ENCODE measurements around the gene ICAM2. TPM values are rescaled to one million over a fixed set of nuclear protein-coding genes. Genes with fewer than 3 reads are reported as not detected.

The ICAM2 gene
- total RNA-seq, 4 donors from 2014 or later = 18.0 to 95.1 (median 36.3) TPM

GRCh38 chr17:63989622-63990345 lies 30.6 kb downstream of the ICAM2 start:
- H3K4me3 ChIP-seq = no peak overlapping the region
- no peak overlapping the region for H3K27ac ChIP-seq
- 83% methylated on average over 21 of the region's 21 CpGs for WGBS, 2 donors
- TF ChIP-seq, protein P1, sequence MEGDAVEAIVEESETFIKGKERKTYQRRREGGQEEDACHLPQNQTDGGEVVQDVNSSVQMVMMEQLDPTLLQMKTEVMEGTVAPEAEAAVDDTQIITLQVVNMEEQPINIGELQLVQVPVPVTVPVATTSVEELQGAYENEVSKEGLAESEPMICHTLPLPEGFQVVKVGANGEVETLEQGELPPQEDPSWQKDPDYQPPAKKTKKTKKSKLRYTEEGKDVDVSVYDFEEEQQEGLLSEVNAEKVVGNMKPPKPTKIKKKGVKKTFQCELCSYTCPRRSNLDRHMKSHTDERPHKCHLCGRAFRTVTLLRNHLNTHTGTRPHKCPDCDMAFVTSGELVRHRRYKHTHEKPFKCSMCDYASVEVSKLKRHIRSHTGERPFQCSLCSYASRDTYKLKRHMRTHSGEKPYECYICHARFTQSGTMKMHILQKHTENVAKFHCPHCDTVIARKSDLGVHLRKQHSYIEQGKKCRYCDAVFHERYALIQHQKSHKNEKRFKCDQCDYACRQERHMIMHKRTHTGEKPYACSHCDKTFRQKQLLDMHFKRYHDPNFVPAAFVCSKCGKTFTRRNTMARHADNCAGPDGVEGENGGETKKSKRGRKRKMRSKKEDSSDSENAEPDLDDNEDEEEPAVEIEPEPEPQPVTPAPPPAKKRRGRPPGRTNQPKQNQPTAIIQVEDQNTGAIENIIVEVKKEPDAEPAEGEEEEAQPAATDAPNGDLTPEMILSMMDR (IDR thresholded peaks at IDR 0.05) = no peak
- TF ChIP-seq EP300 (IDR thresholded peaks at IDR 0.05) (no peak), POLR2A (IDR thresholded peaks at IDR 0.05) (no peak)
- H3K27me3 ChIP-seq = peaks cover 0 to 46% of the 10 kb centered on the region in 2 donors
- no peak for DNase-seq (ENCODE audit: low spot score in 2 of 2)
- no peaks in the 10 kb centered on the region for H3K36me3 ChIP-seq
- H3K9me3 ChIP-seq = no peaks in the 10 kb centered on the region
- peaks cover 0 to 45% (median 6%) of the 10 kb centered on the region in 4 donors for H3K4me1 ChIP-seq

DNA sequence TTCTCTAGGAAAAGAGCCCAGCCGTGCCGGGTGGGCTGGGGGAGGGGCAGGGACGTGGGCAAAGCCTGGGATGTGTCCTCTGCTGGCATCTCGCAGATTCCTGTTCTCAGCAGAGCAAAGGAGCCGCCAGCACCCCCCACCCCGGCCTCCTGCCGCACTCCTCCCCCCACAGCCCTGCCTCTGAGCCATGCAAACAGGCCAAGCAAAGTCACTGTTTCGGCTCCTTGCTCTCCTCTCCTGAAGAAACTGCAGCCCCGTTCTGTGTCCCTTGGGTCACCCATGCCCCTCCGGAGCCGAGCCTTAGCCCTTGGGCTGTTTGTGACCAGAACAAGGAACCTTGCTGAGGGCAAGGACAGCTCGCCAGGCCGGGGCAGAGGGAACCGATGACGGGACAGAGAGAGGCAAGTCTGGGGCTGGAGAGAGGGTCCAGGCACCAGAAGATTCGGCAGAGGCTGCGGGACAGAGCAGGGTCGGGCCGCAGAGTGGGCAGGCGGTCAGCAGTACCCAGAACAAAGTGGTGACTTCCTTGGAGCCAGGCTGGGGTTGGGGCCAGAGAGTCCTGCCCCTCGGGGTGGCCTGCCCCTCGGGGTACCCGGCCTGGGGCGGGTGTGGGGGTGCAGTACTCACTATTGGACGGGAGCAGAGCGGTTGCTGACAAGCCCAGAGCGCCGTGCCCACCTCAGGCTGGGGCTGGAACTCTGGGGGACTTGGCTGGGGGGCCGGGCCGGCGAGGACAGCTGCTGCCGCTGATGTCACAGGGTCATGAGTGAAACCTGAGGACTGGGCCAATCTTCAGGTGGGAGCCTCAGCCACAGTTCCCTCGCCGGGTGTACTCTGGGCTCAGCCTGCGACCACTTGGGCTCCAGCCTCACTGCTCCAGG lies 31.5 kb downstream of the ICAM2 start:
- H3K27me3 ChIP-seq = peaks cover 0 to 46% of the 10 kb centered on the region in 2 donors
- no peaks in the 10 kb centered on the region for H3K9me3 ChIP-seq
- H3K27ac ChIP-seq = no peak overlapping the region
- no peak overlapping the region for H3K4me3 ChIP-seq
- 34 to 47% methylated on average over 29 to 33 of the region's 35 CpGs for WGBS, 2 donors
- H3K4me1 ChIP-seq = peaks cover 0 to 53% (median 8%) of the 10 kb centered on the region in 4 donors
- TF ChIP-seq POLR2A (IDR thresholded peaks at IDR 0.05) (no peak), EP300 (IDR thresholded peaks at IDR 0.05) (no peak)
- TF ChIP-seq, protein P1 (IDR thresholded peaks at IDR 0.05) = no peak
- no peaks in the 10 kb centered on the region for H3K36me3 ChIP-seq
- DNase-seq (ENCODE audit: low spot score in 2 of 2) = no peak

- H3K4me1 ChIP-seq = peaks cover 0 to 61% (median 10%) of the 10 kb centered on the region in 4 donors
- H3K36me3 ChIP-seq = no peaks in the 10 kb centered on the region
- H3K4me3 ChIP-seq = no peak overlapping the region
- 98 to 100% methylated on average over 3 to 5 of the region's 5 CpGs for WGBS, 2 donors
- no peak for DNase-seq (ENCODE audit: low spot score in 2 of 2)
- H3K27me3 ChIP-seq = peaks cover 0 to 46% of the 10 kb centered on the region in 2 donors
- H3K27ac ChIP-seq = no peak overlapping the region
- TF ChIP-seq EP300 (IDR thresholded peaks at IDR 0.05) (no peak), POLR2A (IDR thresholded peaks at IDR 0.05) (no peak)
- TF ChIP-seq, protein P1 (IDR thresholded peaks at IDR 0.05) = no peak
- no peaks in the 10 kb centered on the region for H3K9me3 ChIP-seq
These were observed 32.3 kb downstream of the ICAM2 start for GRCh38 chr17:63988127-63988478.

DNA sequence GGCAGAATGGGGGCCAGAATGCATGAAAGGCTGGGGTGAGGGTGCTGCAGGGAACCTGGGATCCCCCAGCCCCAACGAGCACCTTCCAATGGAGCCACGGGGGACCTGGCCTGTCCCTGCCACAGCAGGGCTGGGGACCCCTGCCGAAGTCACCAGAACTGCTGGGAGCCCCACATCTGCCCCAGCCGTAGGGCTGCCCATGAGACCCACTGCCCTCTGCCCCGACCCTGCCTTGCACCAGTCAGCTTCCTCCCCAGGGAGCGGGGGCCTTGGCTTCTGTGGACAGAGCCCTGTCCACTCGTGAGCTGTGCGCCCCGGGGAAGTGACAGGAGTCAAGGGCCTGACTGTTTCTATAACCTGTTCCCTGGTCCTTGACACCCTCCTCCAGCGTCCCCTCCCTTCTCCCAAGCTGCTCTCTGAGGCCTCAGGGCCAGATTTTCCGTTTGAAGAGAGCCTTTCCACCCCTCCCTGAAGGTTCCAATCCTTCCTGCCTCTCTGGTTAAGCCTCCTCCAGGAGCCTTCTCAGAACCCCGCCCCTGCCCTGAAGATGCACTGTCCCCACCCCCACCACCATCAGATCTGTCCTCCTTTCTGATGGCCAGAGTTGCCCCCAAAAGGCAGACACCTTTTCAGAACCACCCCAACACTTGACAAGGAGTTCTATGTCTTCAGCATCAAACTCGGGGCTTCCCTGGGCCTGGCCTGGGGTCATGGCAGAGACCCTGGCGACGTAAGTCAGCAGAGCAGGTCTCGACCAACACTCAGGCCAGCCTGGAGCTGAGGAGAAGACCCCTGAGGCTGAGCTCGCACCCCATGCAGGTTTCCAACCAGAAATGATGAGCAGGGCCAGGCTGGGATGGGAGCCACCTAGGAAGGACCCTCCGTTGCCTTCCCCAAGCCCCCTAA lies 33.0 kb downstream of the ICAM2 start:
- no peak overlapping the region for H3K4me3 ChIP-seq
- H3K9me3 ChIP-seq = no peaks in the 10 kb centered on the region
- no peaks in the 10 kb centered on the region for H3K36me3 ChIP-seq
- peaks cover 0 to 43% of the 10 kb centered on the region in 2 donors for H3K27me3 ChIP-seq
- no peak for DNase-seq (ENCODE audit: low spot score in 2 of 2)
- TF ChIP-seq POLR2A (IDR thresholded peaks at IDR 0.05) = no peak
- no peak for TF ChIP-seq EP300 (IDR thresholded peaks at IDR 0.05)
- TF ChIP-seq, protein P1 (IDR thresholded peaks at IDR 0.05) = no peak
- H3K27ac ChIP-seq = no peak overlapping the region
- 66 to 67% methylated on average over 15 of the region's 18 CpGs for WGBS, 2 donors
- peaks cover 0 to 65% (median 10%) of the 10 kb centered on the region in 4 donors for H3K4me1 ChIP-seq

Measured in tibial nerve (tissue), 4 donors.